ENCODE measurements around the gene HK1.
"Not testable (repeated sequence)": the region's sequence is repeated elsewhere in the genome, so short reads cannot be mapped to it uniquely, and the experiment has no call there.

The HK1 gene

GRCh38 chr10:69312528-69312927 is 34.2 kb downstream of the HK1 start:
- no peak for DNase-seq (ENCODE audit: low spot score)

- DNase-seq (ENCODE audit: low spot score) = no peak
These were observed 36.8 kb downstream of the HK1 start for GRCh38 chr10:69315100-69315542.

- no peak for DNase-seq (ENCODE audit: low spot score)
These were observed 37.5 kb downstream of the HK1 start for GRCh38 chr10:69315610-69316312.

GRCh38 chr10:69316313-69317059 is 38.2 kb downstream of the HK1 start:
- no peak for DNase-seq (ENCODE audit: low spot score)

- DNase-seq (ENCODE audit: low spot score) = no peak
These were observed 38.9 kb downstream of the HK1 start for GRCh38 chr10:69317175-69317604.

GRCh38 chr10:69317626-69318105 is 39.4 kb downstream of the HK1 start:
- no peak for DNase-seq (ENCODE audit: low spot score)

GRCh38 chr10:69318106-69318866 is 40.0 kb downstream of the HK1 start:
- DNase-seq (ENCODE audit: low spot score) = peak; percentile 94

- DNase-seq (ENCODE audit: low spot score) = peak; percentile 37
These were observed 40.8 kb downstream of the HK1 start for GRCh38 chr10:69318867-69319727.

- no peak for DNase-seq (ENCODE audit: low spot score)
These were observed 41.6 kb downstream of the HK1 start for GRCh38 chr10:69319841-69320316.

- no peak for DNase-seq (ENCODE audit: low spot score)
These were observed 42.2 kb downstream of the HK1 start for GRCh38 chr10:69320521-69320920.

GRCh38 chr10:69321039-69321715 is 42.9 kb downstream of the HK1 start:
- no peak for DNase-seq (ENCODE audit: low spot score)

GRCh38 chr10:69321865-69322264 is 43.6 kb downstream of the HK1 start:
- DNase-seq (ENCODE audit: low spot score) = no peak

GRCh38 chr10:69322346-69322745 is 44.0 kb downstream of the HK1 start:
- DNase-seq (ENCODE audit: low spot score) = not testable (repeated sequence)

- DNase-seq (ENCODE audit: low spot score) = no peak
These were observed 45.3 kb downstream of the HK1 start for GRCh38 chr10:69323622-69324021.

GRCh38 chr10:69324583-69324982 is 46.3 kb downstream of the HK1 start:
- DNase-seq (ENCODE audit: low spot score) = no peak

- DNase-seq (ENCODE audit: low spot score) = not testable (repeated sequence)
These were observed 47.6 kb downstream of the HK1 start for GRCh38 chr10:69325637-69326523.

- DNase-seq (ENCODE audit: low spot score) = no peak
These were observed 48.4 kb downstream of the HK1 start for GRCh38 chr10:69326692-69327091.

- no peak for DNase-seq (ENCODE audit: low spot score)
These were observed 49.4 kb downstream of the HK1 start for GRCh38 chr10:69327463-69328379.

GRCh38 chr10:69328380-69328735 is 50.1 kb downstream of the HK1 start:
- no peak for DNase-seq (ENCODE audit: low spot score)

Data from D341Med (cell line).